22Rv1 (cell line): ENCODE results near the gene KCTD3.

Source experiments
- CTCF ChIP-seq: fragments of 450-650 bp; IDR thresholded peaks from 2 replicates; pipeline ENCODE4 v1.5.1; 2017; ENCODE audit warnings: mild to moderate bottlenecking
- ZFX ChIP-seq: fragments of 450-650 bp; IDR thresholded peaks from 2 replicates; pipeline ENCODE4 v1.6.1; 2017; ENCODE audit warnings: antibody characterized with exemption, borderline replicate concordance

- TF ChIP-seq CTCF = no peak
- no peak for TF ChIP-seq ZFX
Observed at GRCh38 chr1:215667761-215668160, 100.7 kb downstream of the KCTD3 start.
